Measurements from ENCODE around the gene GK2.

DNA sequence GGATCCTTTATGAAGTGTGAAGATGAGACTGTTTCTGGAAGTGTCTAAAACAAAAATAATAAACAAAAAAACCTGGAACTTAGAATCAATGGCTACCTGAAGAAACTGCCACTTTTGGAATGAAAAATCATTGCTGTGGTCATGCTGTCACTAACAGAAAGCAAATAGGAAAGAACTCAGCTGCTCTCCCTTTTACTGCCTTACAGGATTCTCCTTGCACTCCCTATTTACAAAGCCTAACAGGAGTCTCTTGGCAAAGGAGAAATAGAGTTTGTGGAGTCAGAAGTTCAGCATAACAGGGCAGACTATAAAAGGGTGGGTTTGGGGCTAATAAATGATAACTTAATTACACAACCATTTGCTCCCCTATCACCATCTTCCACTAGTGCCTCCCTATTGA is 19.0 kb upstream of the GK2 start:
- TF ChIP-seq, protein P1, sequence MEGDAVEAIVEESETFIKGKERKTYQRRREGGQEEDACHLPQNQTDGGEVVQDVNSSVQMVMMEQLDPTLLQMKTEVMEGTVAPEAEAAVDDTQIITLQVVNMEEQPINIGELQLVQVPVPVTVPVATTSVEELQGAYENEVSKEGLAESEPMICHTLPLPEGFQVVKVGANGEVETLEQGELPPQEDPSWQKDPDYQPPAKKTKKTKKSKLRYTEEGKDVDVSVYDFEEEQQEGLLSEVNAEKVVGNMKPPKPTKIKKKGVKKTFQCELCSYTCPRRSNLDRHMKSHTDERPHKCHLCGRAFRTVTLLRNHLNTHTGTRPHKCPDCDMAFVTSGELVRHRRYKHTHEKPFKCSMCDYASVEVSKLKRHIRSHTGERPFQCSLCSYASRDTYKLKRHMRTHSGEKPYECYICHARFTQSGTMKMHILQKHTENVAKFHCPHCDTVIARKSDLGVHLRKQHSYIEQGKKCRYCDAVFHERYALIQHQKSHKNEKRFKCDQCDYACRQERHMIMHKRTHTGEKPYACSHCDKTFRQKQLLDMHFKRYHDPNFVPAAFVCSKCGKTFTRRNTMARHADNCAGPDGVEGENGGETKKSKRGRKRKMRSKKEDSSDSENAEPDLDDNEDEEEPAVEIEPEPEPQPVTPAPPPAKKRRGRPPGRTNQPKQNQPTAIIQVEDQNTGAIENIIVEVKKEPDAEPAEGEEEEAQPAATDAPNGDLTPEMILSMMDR (IDR thresholded peaks at IDR 0.05; ENCODE audit: borderline replicate concordance, extremely low read depth, low read length, poor library complexity, severe bottlenecking): no peak
- no peak for TF ChIP-seq EZH2 (IDR thresholded peaks at IDR 0.05; ENCODE audit: borderline replicate concordance, low read depth, low read length, severe bottlenecking)

All from DND-41 (cell line).